Superior temporal gyrus (tissue), 1 donor: ENCODE results near the gene AKR1B15.
"Not testable (repeated sequence)": the region's sequence is repeated elsewhere in the genome, so short reads cannot be mapped to it uniquely, and the experiment has no call there.

ENCODE experiments used
- DNase-seq: peaks from one replicate; pipeline ENCODE4 v3.0.0-alpha.2; 2016; ENCODE audit errors: extremely low spot score

The AKR1B15 gene

GRCh38 chr7:134563398-134563749 lies 14.5 kb downstream of the AKR1B15 start:
- not testable (repeated sequence) for DNase-seq

GRCh38 chr7:134565643-134566136 lies 16.8 kb downstream of the AKR1B15 start:
- DNase-seq = no peak

GRCh38 chr7:134567368-134567767 lies 18.5 kb downstream of the AKR1B15 start:
- DNase-seq = no peak

GRCh38 chr7:134569962-134570361 lies 21.1 kb downstream of the AKR1B15 start:
- not testable (repeated sequence) for DNase-seq

GRCh38 chr7:134571101-134571500 lies 22.2 kb downstream of the AKR1B15 start:
- no peak for DNase-seq

- no peak for DNase-seq
Measured at GRCh38 chr7:134571746-134572461, 23.0 kb downstream of the AKR1B15 start.

GRCh38 chr7:134574322-134574721 lies 25.4 kb downstream of the AKR1B15 start:
- no peak for DNase-seq

GRCh38 chr7:134584290-134584689 lies 35.4 kb downstream of the AKR1B15 start:
- no peak for DNase-seq

- no peak for DNase-seq
Measured at GRCh38 chr7:134585897-134586296, 37.0 kb downstream of the AKR1B15 start.

- no peak for DNase-seq
Measured at GRCh38 chr7:134587750-134588149, 38.8 kb downstream of the AKR1B15 start.

GRCh38 chr7:134589491-134589941 lies 40.6 kb downstream of the AKR1B15 start:
- DNase-seq = no peak

- peak; percentile 98 for DNase-seq
Measured at GRCh38 chr7:134593530-134594392, 44.9 kb downstream of the AKR1B15 start.

- no peak for DNase-seq
Measured at GRCh38 chr7:134594877-134595276, 46.0 kb downstream of the AKR1B15 start.

- peak; percentile 77 for DNase-seq
Measured at GRCh38 chr7:134599371-134599770, 50.5 kb downstream of the AKR1B15 start.

GRCh38 chr7:134601459-134601858 lies 52.5 kb downstream of the AKR1B15 start:
- no peak for DNase-seq

GRCh38 chr7:134602881-134603451 lies 54.1 kb downstream of the AKR1B15 start:
- DNase-seq = peak; percentile 61

GRCh38 chr7:134605978-134606923 lies 57.3 kb downstream of the AKR1B15 start:
- peak; percentile 90 for DNase-seq

- no peak for DNase-seq
Measured at GRCh38 chr7:134611611-134612151, 62.8 kb downstream of the AKR1B15 start.

GRCh38 chr7:134612197-134612596 lies 63.3 kb downstream of the AKR1B15 start:
- DNase-seq = no peak

GRCh38 chr7:134613623-134614347 lies 64.9 kb downstream of the AKR1B15 start:
- no peak for DNase-seq
